Breast epithelium (tissue), 3 donors: ENCODE measurements around the gene FBXO27.

Experiments used
- CTCF ChIP-seq, 3 donors: fragments of 450-650 bp; IDR thresholded peaks; one replicate each; pipeline ENCODE4 v1.5.1; 2016 to 2017; ENCODE audit warnings: antibody characterized with exemption in 3 of 3, mild to moderate bottlenecking in 3 of 3, moderate library complexity in 3 of 3
- POLR2AphosphoS5 ChIP-seq, 3 donors: sonication (generic); formaldehyde crosslinking; IDR thresholded peaks; one replicate each; pipeline ENCODE4 v1.6.1; 2017; ENCODE audit warnings: antibody characterized with exemption in 3 of 3

DNA sequence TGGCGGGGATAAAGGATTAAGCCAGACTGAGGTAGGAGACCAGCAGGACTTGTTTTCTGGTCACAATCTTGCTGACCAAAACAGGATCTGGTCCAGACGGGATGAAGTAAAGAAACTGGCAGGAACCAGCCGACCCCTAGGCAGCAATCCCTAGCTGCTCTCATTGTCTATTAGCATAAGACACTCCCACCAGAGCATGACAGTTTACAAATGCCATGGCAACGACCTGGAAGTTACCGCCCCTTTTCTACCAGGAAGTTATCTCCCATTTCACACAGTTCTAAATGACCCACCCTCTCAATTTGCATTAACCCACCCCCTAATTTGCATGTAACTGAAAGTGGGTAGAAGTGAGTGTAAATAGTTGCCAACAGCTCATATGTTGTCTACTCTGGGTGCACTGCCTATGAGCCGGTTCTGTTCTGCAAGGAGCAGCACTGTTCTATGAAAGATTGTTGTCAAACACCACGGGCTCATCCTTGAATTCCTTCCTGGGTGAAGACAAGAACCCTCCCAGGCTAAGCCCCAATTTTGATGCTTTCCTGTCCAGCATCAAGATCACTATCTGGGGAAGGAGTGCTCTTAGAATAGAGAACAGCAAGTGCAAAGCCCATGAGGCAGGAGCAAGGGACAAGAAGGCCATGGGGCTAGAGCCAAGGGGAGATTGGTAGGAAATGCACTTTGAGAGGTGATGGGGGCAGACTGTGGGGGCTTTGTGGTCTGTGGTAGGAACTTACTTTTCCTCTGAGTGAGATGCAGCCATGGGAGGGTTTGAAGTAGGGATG is 13.9 kb upstream of the FBXO27 start:
- TF ChIP-seq CTCF (IDR thresholded peaks at IDR 0.05) (no peak), POLR2AphosphoS5 (IDR thresholded peaks at IDR 0.05) (no peak)
